Hair follicle dermal papilla cell (primary cell): Measurements from ENCODE around the gene SLC35B3. TPM values are rescaled to one million over a fixed set of nuclear protein-coding genes. Genes with fewer than 3 reads are reported as not detected.

ENCODE experiments used
- total RNA-seq: library from RNA; depleted of rRNA; stranded (reverse); fragments of >200 nt; gene quantifications from 2 replicates; pipeline ENCODE4 v1.2.3, GENCODE V29; 2012

Gene SLC35B3
- total RNA-seq, result 22.7 and 24.8 TPM in 2 replicates

DNA sequence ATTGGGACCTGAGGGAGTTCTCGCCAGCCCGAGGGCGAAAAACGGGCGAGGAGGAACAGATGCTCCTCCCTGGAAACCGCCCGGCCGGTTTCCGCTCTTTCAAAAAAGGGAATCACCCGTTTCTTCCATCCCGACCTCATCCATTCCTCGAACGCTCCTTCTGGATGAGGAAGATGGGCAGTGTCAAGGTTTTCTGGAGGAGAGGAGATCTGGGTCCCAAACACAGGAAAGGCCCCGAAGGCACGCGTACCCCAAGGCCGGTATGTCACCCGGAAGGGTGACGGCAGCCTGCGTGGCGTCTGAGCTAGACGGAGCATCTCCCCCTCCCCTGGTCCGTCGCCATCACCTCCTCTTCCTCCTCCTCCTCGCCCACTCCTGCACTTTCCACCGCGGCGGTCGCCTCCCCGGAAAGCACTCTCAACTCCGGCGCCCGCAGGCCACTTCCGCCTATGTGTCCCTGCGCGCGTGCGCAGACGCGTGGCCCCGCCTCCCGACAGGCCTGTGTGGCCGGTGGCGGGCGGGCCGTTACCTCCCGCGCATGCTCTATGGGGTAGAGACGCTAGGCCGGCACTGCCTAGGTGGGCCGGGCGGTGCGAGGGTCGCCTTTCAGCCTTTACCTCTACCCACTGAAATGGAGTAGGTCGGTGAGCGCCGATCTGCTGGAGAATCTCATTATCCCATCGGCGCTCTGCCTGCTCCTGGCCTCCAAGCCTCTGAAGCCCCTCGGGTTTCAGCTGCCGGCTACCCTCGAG, at the start of gene SLC35B3:
TSS of gene SLC35B3 (minus strand) at position 453 of the 752 bp plus-strand sequence.

